Kidney (tissue), 14 donors: Measurements from ENCODE around the gene MKRN2. TPM values are rescaled to one million over a fixed set of nuclear protein-coding genes. Genes with fewer than 3 reads are reported as not detected.
"Not testable (repeated sequence)": the region's sequence is repeated elsewhere in the genome, so short reads cannot be mapped to it uniquely, and the experiment has no call there.

Source experiments
- DNase-seq, 5 donors: peaks; one replicate each; pipeline ENCODE4 v3.0.0-alpha.2; 2013 to 2020
- FAIRE-seq: peaks from 2 replicates; lab custom pipeline; 2012; peaks lifted over from hg19 to GRCh38; lab: Jason Lieb, UNC
- H3K27ac ChIP-seq, 2 donors: one replicate each; pipeline ENCODE4 v1.7.0; 2013; ENCODE audit warnings: low read depth in 2 of 2, low read length in 2 of 2, inconsistent platforms in 1 of 2
- H3K27me3 ChIP-seq: one replicate; pipeline ENCODE4 v1.7.1; 2013; ENCODE audit warnings: low read length, inconsistent platforms; ENCODE audit not compliant: control insufficient read depth, insufficient read depth
- H3K36me3 ChIP-seq, 3 donors: one replicate each; pipeline versions ENCODE4 v1.7.0 to v1.7.1; 2013; ENCODE audit warnings: low read length in 3 of 3, control low read depth in 1 of 3, inconsistent platforms in 1 of 3; ENCODE audit not compliant: insufficient read depth in 3 of 3, control insufficient read depth in 2 of 3
- H3K4me1 ChIP-seq, 3 donors: one replicate each; pipeline versions ENCODE4 v1.7.0 to v1.7.1; 2013; ENCODE audit warnings: low read length in 3 of 3, inconsistent platforms in 1 of 3, low read depth in 1 of 3; ENCODE audit not compliant: control insufficient read depth in 2 of 3, insufficient read depth in 2 of 3
- H3K4me3 ChIP-seq, 3 donors: one replicate each; pipeline versions ENCODE4 v1.7.0 to v1.8.1; 2013; ENCODE audit warnings: low read length in 3 of 3, control low read depth in 1 of 3, inconsistent platforms in 1 of 3
- H3K9ac ChIP-seq, 3 donors: one replicate each; pipeline versions ENCODE4 v1.7.0 to v1.7.1; 2013; ENCODE audit warnings: low read length in 3 of 3, control low read depth in 1 of 3, inconsistent platforms in 1 of 3
- H3K9me3 ChIP-seq, 3 donors: one replicate each; pipeline versions ENCODE4 v1.7.0 to v1.7.1; 2013; ENCODE audit warnings: low read length in 3 of 3, control low read depth in 1 of 3, inconsistent platforms in 1 of 3; ENCODE audit not compliant: control insufficient read depth in 2 of 3, insufficient read depth in 1 of 3
- CTCF ChIP-seq: IDR thresholded peaks from 3 replicates; pipeline ENCODE4 v1.5.1; 2012; ENCODE audit warnings: mild to moderate bottlenecking, moderate library complexity, borderline replicate concordance; ENCODE audit not compliant: insufficient read depth; ENCODE audit errors: extremely low read depth
- intact Hi-C: fragments of 100-400 bp; cut with DNase I; formaldehyde crosslinking; loops from one replicate; pipeline ENCODE4 v1.11.1; 2022
- polyA plus RNA-seq: library from polyadenylated mRNA; stranded (reverse); fragments of 350-450 nt; fragmentation: Illumina TruSeq; extraction: RNeasy Lipid Tissue Mini Kit (QIAGEN cat#74804); gene quantifications from one replicate; pipeline ENCODE4 v1.2.3, GENCODE V29; 2014; ENCODE audit warnings: low read depth, low replicate concordance; ENCODE audit not compliant: insufficient read depth
- total RNA-seq: library from RNA; stranded (reverse); fragmentation: NEBNext Ultra II Directional; extraction: Animal tissue kit (Norgen Biotek cat#: 25700); gene quantifications from one replicate; pipeline ENCODE4 v1.2.1, GENCODE V29; 2021
- donor health status: control.
- donor health status: control.
- donor health status: control.
- donor health status: control.
- donor health status: control.
- donor health status: DM: yes; HTN: yes; CAD: no.
- donor health status: Normal renal cell carcinoma (clear cell type).

Gene MKRN2
- total and polyA plus RNA-seq, 2 donors from 2014 or later, result 15.9 to 27.0 TPM

GRCh38 chr3:12620729-12621128 lies 63.8 kb downstream of the MKRN2 start:
- FAIRE-seq (no peak), DNase-seq (no peak)
- no peak overlapping the region for H3K4me3 ChIP-seq
- intact Hi-C loops, result no loop called here
- H3K27ac ChIP-seq, result no peak overlapping the region
- peaks cover 0 to 18% (median 0%) of the 10 kb centered on the region in 3 donors for H3K36me3 ChIP-seq
- H3K27me3 ChIP-seq, result no peaks in the 10 kb centered on the region
- peaks cover 0 to 23% (median 4%) of the 10 kb centered on the region in 3 donors for H3K4me1 ChIP-seq
- no peak for TF ChIP-seq CTCF
- H3K9me3 ChIP-seq, result no peaks in the 10 kb centered on the region
- no peak overlapping the region for H3K9ac ChIP-seq

GRCh38 chr3:12622335-12622734 lies 65.4 kb downstream of the MKRN2 start:
- Histone ChIP-seq H3K4me1 (peaks cover 0 to 23% (median 4%) of the 10 kb centered on the region in 3 donors), H3K9ac (no peak overlapping the region), H3K4me3 (no peak overlapping the region), H3K9me3 (no peaks in the 10 kb centered on the region), H3K36me3 (peaks cover 0 to 9% (median 0%) of the 10 kb centered on the region in 3 donors), H3K27me3 (no peaks in the 10 kb centered on the region), H3K27ac (no peak overlapping the region)
- FAIRE-seq, result no peak
- no peak for DNase-seq
- intact Hi-C loops, result no loop called here
- TF ChIP-seq CTCF, result no peak

DNA sequence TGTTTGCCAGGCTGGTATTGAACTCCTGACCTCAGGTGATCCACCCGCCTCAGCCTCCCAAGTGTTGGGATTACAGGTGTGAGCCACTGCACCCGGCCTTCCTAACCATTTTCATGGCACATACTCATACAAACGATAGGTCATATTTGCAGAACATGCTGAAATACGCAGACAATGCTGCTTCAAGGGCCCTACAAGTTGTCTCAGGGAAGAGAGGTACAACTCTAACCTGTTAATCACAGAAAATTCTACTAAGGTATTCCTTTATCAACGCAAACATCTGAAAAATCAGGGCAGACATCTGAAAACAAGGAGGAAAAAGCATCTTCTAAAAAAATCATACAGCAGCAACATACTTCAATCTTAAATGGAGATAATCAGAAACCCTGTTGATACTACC lies 67.2 kb downstream of the MKRN2 start:
- FAIRE-seq (no peak), DNase-seq (no peak)
- no peak for TF ChIP-seq CTCF
- Histone ChIP-seq H3K9me3 (no peaks in the 10 kb centered on the region), H3K36me3 (no peaks in the 10 kb centered on the region), H3K4me3 (no peak overlapping the region), H3K4me1 (peaks cover 0 to 23% (median 4%) of the 10 kb centered on the region in 3 donors), H3K27me3 (no peaks in the 10 kb centered on the region), H3K9ac (no peak overlapping the region), H3K27ac (no peak overlapping the region)
- intact Hi-C loops, result no loop called here

- H3K27me3 ChIP-seq, DNase-seq, H3K36me3 ChIP-seq, FAIRE-seq, H3K9ac ChIP-seq, intact Hi-C loops, H3K9me3 ChIP-seq, H3K4me3 ChIP-seq, H3K27ac ChIP-seq: not testable (repeated sequence)
- H3K4me1 ChIP-seq, result peaks cover 0 to 28% (median 4%) of the 10 kb centered on the region in 3 donors
These were observed 68.1 kb downstream of the MKRN2 start for GRCh38 chr3:12624964-12625363.
